Activated naive CD4-positive, alpha-beta T cell treated with anti-CD3 and anti-CD28 coated beads, Interleukin-2, amount 50 U/mL, for 24 hours (primary cell): ENCODE data around the gene TMEM86A.

Source experiments
- H3K27ac Mint-ChIP-seq: one replicate; pipeline ENCODE4 v1.8.0; 2021; ENCODE audit warnings: mild to moderate bottlenecking, mixed read lengths
- H3K27me3 Mint-ChIP-seq: one replicate; pipeline ENCODE4 v1.8.0; 2021; ENCODE audit warnings: mixed read lengths
- H3K36me3 Mint-ChIP-seq: one replicate; pipeline ENCODE4 v1.8.0; 2021; ENCODE audit warnings: mixed read lengths
- H3K4me1 Mint-ChIP-seq: one replicate; pipeline ENCODE4 v1.8.0; 2021; ENCODE audit warnings: mixed read lengths
- H3K4me3 Mint-ChIP-seq: one replicate; pipeline ENCODE4 v1.8.0; 2021; ENCODE audit warnings: mild to moderate bottlenecking, mixed read lengths
- H3K9me3 Mint-ChIP-seq: one replicate; pipeline ENCODE4 v1.8.0; 2021; ENCODE audit warnings: mixed read lengths

Gene TMEM86A

GRCh38 chr11:18729426-18729825 is 30.8 kb downstream of the TMEM86A start:
- peaks cover 14% of the 10 kb centered on the region for H3K4me1 Mint-ChIP-seq
- H3K27me3 Mint-ChIP-seq = no peaks in the 10 kb centered on the region
- H3K9me3 Mint-ChIP-seq = no peaks in the 10 kb centered on the region
- no peak overlapping the region for H3K4me3 Mint-ChIP-seq
- H3K36me3 Mint-ChIP-seq = no peaks in the 10 kb centered on the region
- no peak overlapping the region for H3K27ac Mint-ChIP-seq

DNA sequence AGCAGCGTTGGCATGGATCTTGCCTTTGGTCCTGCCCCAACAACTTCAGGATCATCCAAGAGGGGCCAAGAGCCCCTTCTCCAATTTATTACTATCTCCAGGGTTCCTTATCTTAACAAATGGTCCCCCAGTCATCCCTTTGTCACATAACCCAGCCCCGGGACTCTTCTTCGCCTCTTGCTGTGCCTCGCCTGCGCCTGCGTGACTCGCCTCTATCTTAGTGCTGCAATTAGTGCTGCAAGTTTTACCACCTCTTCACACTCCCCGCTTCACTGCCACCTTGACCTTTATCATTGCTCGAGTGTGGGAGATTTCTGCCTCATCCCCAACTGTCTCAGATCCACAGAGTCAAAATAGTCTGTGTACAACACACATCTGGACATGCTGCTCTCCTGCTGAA is 31.4 kb downstream of the TMEM86A start:
- Mint-ChIP-seq H3K36me3 (no peaks in the 10 kb centered on the region), H3K9me3 (no peaks in the 10 kb centered on the region), H3K27ac (no peak overlapping the region), H3K4me1 (peaks cover 14% of the 10 kb centered on the region), H3K27me3 (no peaks in the 10 kb centered on the region), H3K4me3 (no peak overlapping the region)

- H3K36me3 Mint-ChIP-seq = no peaks in the 10 kb centered on the region
- H3K9me3 Mint-ChIP-seq = no peaks in the 10 kb centered on the region
- peaks cover 2% of the 10 kb centered on the region for H3K27me3 Mint-ChIP-seq
- no peak overlapping the region for H3K27ac Mint-ChIP-seq
- no peak overlapping the region for H3K4me3 Mint-ChIP-seq
- H3K4me1 Mint-ChIP-seq = peaks cover 14% of the 10 kb centered on the region
Measured at GRCh38 chr11:18731441-18731840, 32.9 kb downstream of the TMEM86A start.

DNA sequence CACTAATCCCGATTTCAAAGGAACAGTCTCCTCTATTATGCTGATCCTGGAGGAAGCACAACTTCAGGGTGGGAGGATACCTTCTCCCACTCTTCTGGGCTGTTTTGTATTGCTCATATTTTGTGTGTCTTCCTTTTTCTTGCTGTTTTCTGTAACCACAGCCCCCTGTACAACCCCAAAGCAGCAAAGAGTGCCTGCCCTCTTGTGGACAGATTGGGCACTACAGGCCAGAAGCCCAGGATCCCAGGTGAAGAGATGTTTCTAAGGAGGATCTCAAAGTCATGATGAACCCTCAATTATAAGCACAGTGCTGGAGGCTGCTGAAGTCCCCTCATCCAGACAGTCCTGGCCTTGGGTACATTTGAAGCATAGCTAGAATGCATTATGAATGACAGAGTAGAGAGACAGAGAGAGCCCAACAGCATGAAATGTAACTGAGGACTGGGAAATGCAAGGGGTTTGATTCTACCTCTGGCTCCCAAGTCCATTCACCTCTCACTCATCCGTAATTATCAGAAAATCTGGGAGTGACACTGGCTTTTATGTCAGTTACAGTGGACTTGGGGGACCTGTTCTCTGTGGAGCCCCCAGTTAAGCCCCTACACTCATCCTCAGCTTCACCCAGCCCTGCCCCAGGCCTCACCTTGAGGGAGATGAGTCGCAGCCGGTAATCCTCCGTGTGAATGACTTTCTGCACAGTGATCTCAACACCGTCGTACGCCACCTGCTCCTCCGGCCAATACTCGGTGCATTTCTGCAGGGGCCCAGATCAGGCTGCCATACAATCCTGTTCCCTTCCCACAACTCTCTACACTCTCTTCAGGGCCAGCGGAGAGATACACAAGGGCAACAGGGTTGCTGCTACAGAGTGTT is 33.6 kb downstream of the TMEM86A start:
- Mint-ChIP-seq H3K4me3 (no peak overlapping the region), H3K27me3 (peaks cover 2% of the 10 kb centered on the region), H3K4me1 (peaks cover 14% of the 10 kb centered on the region), H3K36me3 (no peaks in the 10 kb centered on the region), H3K27ac (no peak overlapping the region), H3K9me3 (no peaks in the 10 kb centered on the region)

DNA sequence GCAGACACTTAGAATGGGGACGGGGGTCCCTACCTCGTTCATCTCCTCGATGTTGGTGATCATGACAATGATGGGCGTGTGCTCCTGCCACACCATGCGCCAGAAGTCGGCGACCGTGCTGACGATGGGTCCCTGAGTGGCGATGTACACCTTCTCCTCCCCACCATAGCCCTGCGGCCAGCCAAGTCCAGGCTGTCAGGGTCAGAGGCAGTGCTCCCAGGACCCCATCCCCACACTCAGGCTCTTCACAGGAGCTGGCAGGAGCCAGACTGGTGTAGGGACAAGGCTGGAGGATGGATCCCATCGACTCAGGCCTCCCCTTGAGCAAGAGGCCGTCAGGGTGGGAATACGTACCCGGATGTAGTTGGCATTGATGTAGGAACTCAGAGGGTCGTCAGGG is 34.6 kb downstream of the TMEM86A start:
- no peaks in the 10 kb centered on the region for H3K9me3 Mint-ChIP-seq
- H3K4me1 Mint-ChIP-seq = peaks cover 6% of the 10 kb centered on the region
- H3K4me3 Mint-ChIP-seq = no peak overlapping the region
- no peaks in the 10 kb centered on the region for H3K36me3 Mint-ChIP-seq
- peaks cover 2% of the 10 kb centered on the region for H3K27me3 Mint-ChIP-seq
- H3K27ac Mint-ChIP-seq = peak overlapping the region; percentile 41

GRCh38 chr11:18736590-18737148 is 38.1 kb downstream of the TMEM86A start:
- Mint-ChIP-seq H3K9me3 (no peaks in the 10 kb centered on the region), H3K4me3 (no peak overlapping the region), H3K27me3 (peaks cover 2% of the 10 kb centered on the region), H3K4me1 (peaks cover 3% of the 10 kb centered on the region), H3K36me3 (no peaks in the 10 kb centered on the region), H3K27ac (no peak overlapping the region)

GRCh38 chr11:18737642-18738041 is 39.1 kb downstream of the TMEM86A start:
- Mint-ChIP-seq H3K4me1 (no peaks in the 10 kb centered on the region), H3K36me3 (no peaks in the 10 kb centered on the region), H3K27ac (no peak overlapping the region), H3K4me3 (no peak overlapping the region), H3K27me3 (peaks cover 2% of the 10 kb centered on the region), H3K9me3 (no peaks in the 10 kb centered on the region)

DNA sequence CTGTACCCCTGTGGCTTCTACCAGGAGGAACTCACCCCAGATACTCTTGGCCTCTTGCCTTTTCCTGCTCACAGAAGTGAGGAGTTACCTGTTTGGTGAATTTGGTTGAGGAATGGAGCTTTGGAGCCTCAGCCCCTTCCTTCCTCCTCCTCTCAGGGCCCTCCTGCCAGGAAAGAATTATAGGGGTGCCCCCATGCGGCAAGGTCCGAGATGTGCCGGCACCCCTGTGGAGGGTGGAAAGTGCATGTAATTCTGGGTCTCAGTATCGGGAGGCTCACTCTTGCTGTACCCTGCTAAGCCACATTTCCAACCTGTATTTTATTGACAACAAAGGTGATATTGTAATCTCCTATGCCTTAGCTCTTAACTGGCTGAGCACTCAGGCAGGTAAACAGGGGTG is 41.1 kb downstream of the TMEM86A start:
- Mint-ChIP-seq H3K27ac (no peak overlapping the region), H3K36me3 (no peaks in the 10 kb centered on the region), H3K27me3 (peaks cover 2% of the 10 kb centered on the region), H3K4me3 (no peak overlapping the region), H3K9me3 (no peaks in the 10 kb centered on the region), H3K4me1 (no peaks in the 10 kb centered on the region)

DNA sequence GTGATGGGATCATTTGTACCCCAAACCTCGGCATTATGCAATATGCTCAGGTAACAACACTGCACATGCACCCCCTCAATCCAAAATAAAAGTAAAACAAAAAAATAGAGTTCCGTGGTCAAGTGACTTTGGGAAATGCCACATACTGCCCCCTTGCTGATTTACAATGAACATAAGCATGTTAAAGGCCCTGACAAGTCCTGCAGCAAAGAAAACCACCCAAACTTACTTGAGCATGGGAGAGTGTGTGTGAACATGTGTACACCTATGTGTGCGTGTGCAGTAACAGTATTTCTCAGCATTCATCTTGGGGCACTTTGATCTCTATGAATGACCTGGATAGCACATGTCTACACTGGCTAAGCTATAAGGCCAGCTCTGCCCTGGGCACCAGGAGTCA is 43.2 kb downstream of the TMEM86A start:
- Mint-ChIP-seq H3K27ac (no peak overlapping the region), H3K36me3 (no peaks in the 10 kb centered on the region), H3K27me3 (no peaks in the 10 kb centered on the region), H3K4me1 (no peaks in the 10 kb centered on the region), H3K4me3 (no peak overlapping the region), H3K9me3 (no peaks in the 10 kb centered on the region)

- H3K27me3 Mint-ChIP-seq = no peaks in the 10 kb centered on the region
- no peaks in the 10 kb centered on the region for H3K4me1 Mint-ChIP-seq
- no peak overlapping the region for H3K4me3 Mint-ChIP-seq
- H3K27ac Mint-ChIP-seq = no peak overlapping the region
- no peaks in the 10 kb centered on the region for H3K36me3 Mint-ChIP-seq
- no peaks in the 10 kb centered on the region for H3K9me3 Mint-ChIP-seq
Measured at GRCh38 chr11:18743365-18743764, 44.8 kb downstream of the TMEM86A start.

DNA sequence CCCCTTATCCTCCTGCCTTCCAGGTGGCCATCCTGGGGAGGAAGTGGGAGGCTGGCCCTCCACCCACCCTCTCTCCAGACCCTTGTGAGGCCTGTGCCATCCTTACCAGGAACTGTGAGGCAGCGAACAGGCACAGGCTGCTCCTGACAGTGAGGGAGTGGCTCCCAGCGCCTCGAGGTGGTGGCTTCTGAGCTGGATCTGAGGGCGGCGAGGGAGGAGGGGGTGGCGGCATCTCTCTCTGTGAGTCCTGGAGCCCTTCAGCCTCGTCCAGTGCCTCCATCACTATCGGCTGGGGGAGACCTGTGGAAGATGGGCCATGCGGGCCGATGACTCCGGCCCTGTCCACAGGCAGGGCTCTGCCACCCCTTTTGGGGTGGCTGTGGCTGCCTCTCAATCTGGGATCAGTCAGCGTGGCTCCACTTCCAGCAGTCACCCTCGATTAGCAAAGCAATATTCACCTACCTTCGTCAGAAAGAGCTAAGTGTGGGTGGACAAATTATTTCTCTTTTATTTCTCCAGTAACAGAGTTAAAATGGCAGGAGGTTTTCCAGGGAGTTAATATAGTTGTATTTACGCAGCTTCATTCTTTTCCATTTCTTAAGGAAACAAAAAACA is 45.4 kb downstream of the TMEM86A start:
- Mint-ChIP-seq H3K4me1 (no peaks in the 10 kb centered on the region), H3K36me3 (no peaks in the 10 kb centered on the region), H3K27me3 (no peaks in the 10 kb centered on the region), H3K4me3 (no peak overlapping the region), H3K27ac (no peak overlapping the region), H3K9me3 (no peaks in the 10 kb centered on the region)

DNA sequence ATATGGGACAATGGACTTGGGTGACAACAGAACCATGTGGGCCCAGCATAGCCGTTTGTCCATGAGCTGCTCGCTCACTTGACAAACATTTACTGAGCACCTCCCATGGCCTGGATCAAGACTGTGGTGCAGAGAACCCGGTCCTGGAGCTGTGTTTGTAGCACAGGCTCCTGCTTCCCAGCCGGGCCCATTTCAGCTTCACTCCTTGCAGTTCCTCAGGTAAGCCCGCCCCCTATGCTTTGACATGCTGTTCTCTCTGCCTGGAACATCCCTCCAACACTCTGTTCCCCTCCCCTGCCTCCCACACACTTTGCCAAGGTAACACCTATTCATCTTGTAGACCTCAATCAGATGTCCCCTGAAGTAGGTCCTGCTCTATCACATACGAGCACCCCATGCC is 46.7 kb downstream of the TMEM86A start:
- H3K36me3 Mint-ChIP-seq = no peaks in the 10 kb centered on the region
- H3K27ac Mint-ChIP-seq = no peak overlapping the region
- no peaks in the 10 kb centered on the region for H3K27me3 Mint-ChIP-seq
- H3K4me1 Mint-ChIP-seq = no peaks in the 10 kb centered on the region
- H3K4me3 Mint-ChIP-seq = no peak overlapping the region
- H3K9me3 Mint-ChIP-seq = no peaks in the 10 kb centered on the region

- H3K27ac Mint-ChIP-seq = no peak overlapping the region
- H3K4me3 Mint-ChIP-seq = no peak overlapping the region
- H3K9me3 Mint-ChIP-seq = no peaks in the 10 kb centered on the region
- no peaks in the 10 kb centered on the region for H3K4me1 Mint-ChIP-seq
- no peaks in the 10 kb centered on the region for H3K27me3 Mint-ChIP-seq
- H3K36me3 Mint-ChIP-seq = no peaks in the 10 kb centered on the region
Measured at GRCh38 chr11:18748766-18749365, 50.3 kb downstream of the TMEM86A start.

- H3K9me3 Mint-ChIP-seq = no peaks in the 10 kb centered on the region
- H3K27ac Mint-ChIP-seq = no peak overlapping the region
- no peaks in the 10 kb centered on the region for H3K4me1 Mint-ChIP-seq
- no peaks in the 10 kb centered on the region for H3K36me3 Mint-ChIP-seq
- H3K4me3 Mint-ChIP-seq = no peak overlapping the region
- H3K27me3 Mint-ChIP-seq = no peaks in the 10 kb centered on the region
Measured at GRCh38 chr11:18749681-18750319, 51.2 kb downstream of the TMEM86A start.

GRCh38 chr11:18750944-18751343 is 52.4 kb downstream of the TMEM86A start:
- H3K4me1 Mint-ChIP-seq = no peaks in the 10 kb centered on the region
- H3K36me3 Mint-ChIP-seq = no peaks in the 10 kb centered on the region
- H3K27me3 Mint-ChIP-seq = no peaks in the 10 kb centered on the region
- H3K9me3 Mint-ChIP-seq = no peaks in the 10 kb centered on the region
- no peak overlapping the region for H3K4me3 Mint-ChIP-seq
- H3K27ac Mint-ChIP-seq = no peak overlapping the region
